Bone marrow (tissue), 2 donors: ENCODE measurements around the gene OBP2A.

ENCODE experiments used
- DNase-seq, 2 donors: peaks; one replicate each; lab custom pipeline; 2025; lab: John Stamatoyannopoulos, UW

The OBP2A gene

DNA sequence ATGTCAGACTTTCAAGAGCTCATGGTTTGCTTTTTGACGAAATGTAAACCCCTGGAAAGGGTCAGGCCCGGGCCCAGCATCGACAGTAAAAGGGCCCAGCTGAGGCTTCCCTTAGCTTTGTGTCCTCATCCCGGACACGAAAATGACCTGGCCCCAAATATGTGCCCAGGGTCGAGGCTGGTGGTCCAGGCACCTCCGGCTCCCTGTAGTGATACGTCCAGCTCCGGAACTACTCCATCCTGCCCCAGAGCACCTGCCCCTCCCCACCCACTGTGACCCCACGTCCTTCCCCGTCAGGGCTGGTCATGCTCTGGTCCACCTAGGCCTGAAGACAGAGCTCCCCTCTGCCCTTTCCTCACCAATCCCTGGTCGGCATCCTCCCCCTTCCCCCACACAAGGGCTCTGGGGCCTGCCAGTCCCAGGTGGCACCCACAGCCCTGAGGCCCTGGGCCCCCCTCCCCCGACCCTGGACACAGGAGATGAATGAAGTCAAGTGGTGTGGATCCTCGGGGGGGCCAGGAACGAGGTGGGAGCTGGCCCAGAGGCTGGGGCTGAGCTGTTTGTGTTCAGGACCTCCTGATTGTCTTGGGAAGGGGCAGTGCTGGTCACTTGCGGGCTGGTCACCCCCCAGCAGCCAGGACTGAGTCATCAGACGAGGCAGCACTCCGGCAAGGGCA, 6.2 kb downstream of the OBP2A start:
- DNase-seq: no peak

DNA sequence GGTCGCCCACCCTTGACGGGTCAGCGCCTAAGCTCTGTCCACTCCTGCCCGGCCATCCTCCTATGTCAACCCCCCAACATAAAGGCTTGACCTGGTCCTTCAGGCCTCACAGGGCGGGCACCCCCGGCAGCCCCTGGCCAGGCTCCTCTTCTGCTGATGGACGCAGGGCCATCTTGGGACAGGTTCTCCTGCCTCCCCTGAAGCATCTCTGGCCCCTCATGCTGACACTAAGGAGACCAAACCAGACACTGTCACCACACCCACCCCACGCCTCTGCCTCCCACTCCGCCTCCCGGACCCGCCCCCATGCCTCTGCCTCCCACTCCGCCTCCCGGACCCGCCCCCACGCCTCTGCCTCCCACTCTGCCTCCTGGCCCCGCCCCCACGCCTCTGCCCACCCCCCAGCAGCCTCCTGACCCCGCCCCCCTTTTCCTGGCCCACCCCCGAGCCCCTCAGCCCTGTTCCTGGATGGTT, 6.8 kb downstream of the OBP2A start:
- DNase-seq: no peak

DNA sequence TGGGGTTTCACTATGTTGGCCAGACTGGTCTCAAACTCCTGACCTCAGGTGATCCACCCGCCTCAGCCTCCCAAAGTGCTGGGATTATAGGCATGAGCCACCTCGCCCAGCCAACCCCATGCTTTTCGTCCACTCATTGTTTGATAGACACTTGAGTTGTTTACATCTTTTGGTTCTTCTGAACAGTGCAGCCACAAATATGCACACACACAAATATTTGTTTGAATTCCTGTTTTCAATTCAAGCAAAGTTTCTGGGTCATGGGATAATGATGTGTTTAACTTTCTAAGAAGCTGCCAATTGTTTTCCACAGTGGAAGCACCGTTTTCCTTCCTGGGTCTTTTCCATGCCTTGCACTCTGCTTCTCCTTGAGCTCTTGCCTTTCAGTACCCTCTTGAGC, 8.8 kb downstream of the OBP2A start:
- no peak for DNase-seq

DNA sequence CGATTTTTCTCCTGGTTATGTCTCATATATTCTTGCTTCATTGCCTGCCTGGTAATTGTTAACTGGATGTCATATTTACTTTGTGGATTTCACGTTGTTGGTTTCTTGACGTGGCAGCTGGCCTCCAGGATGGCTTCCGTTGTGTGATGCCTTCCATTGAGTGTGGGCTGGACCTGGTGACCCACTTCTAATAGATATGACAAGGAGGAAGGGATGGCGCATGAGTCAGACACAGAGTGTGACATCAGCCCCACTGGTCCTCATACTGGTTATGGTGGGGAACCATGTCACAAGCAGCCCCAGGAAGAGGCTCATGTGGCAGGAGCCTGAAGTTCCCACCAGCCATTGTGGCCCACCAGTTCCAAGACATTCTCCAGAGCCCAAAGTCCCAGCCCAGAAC, 9.3 kb downstream of the OBP2A start:
- no peak for DNase-seq

DNA sequence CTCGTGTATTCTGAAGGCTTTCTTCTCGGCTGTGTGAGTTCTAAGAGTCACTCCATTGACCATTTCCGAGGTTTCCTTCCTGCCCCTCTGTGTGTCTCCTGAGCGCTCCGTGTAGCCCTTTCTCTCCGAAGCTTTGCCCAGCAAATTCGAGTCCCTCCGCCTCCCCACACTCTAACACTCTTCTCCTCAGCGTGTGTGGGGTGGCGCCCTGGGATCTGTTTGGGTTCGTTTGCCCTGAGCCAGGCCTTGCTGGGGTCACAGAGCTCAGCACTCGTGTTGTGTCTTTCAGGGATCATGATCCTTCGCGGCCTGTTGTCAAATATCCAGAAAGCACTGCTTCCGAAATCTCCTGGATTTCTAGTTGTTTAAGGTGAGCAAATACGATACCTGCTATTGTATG, 10.0 kb downstream of the OBP2A start:
- DNase-seq: no peak

DNA sequence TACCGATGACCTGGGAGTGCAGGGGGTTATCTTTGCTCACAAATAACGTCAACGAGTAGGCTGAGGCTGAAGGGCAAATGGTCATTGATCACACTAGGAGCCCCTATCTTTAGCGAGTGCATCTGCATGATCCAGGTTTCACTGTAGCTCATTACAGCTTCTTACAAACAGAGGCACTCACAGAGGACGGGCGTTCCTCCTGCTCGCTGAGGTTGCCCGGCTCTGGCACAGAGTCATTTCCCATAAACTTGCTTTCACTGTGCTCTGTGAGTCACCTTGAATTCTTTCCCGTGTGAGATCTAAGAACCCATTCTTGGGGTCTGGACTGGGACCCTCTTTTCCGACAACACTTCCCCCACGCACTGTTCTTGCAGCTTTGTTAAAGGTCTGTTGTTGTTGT, 13.7 kb downstream of the OBP2A start:
- DNase-seq: no peak

DNA sequence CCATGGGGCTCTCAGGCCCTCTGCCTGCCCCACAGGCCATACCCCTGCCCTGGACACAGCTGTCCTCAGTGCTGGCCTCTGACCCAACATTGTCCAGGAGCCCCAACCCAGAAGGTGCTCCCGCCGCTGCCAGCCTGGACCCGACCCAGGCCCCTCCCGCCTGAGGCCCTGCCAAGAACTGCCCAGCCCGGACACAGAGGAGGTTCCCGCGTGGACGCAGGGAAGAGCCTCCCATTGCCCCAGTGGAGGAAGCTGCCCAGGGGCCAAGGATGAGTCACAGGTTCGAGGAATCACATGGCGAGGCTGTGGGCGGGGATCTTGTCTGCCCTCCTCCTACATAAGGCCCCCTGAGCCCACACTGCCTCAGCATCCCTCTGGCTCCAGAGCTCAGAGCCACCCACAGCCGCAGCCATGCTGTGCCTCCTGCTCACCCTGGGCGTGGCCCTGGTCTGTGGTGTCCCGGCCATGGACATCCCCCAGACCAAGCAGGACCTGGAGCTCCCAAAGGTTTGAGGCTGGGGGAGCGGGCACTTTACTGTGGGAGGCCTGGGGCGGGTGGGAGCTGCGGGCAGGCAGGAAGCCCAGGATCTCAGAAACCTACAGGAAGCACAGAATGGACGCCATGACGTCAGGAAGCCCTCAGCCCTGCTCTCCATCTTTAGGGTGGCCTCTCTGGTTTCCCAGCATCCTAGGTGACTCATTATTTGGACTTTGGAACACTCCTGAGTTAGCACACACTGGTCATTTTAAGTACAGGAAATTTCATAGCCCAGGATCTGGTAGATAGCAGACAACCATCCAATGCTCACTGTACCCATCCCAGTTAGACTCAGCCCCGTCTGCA, 15.7 kb downstream of the OBP2A start, which contains the start of gene PAEP:
Gene PAEP (plus strand): TSS at position 366 of the 844 bp plus-strand sequence.
- DNase-seq: no peak

DNA sequence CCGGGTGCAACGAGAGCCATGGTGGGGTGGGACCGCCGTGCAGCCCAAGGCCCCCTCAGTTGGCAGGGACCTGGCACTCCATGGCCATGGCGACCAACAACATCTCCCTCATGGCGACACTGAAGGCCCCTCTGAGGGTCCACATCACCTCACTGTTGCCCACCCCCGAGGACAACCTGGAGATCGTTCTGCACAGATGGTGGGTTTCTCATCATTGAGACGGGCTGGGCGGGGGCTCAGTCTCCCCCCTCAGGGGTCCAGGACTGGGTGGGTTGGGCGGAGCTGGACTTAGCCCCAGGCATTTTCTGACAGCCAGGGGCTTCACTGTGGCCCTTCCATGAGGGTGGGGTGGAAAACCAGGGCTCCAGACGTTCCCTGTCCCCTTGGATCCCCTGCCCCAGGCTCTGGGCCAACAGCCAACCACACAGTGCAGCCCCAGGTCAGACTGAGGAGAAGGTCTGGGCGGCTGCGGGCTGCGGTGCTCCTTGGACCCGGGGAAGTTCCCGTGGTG, 16.4 kb downstream of the OBP2A start:
- DNase-seq: no peak

DNA sequence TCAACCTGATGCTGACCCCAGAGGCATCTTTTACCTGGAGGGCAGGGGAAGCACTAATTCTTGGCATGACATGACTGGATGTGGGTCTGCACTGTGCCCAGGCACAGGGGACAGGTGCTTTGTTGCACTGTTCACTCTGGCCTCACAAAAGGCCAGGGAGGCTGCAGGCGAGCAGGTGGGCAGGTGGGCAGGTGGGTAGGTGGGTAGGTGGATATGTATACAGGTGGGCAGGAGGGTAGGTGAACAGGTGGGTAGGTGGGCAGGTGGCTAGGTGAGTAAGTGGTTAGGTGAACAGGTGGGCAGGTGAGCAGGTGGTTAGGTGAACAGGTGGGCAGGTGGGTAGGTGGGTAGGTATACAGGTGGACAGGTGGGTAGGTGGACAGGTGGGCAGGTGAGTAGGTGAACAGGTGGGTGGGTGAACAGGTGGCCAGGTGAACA, 17.1 kb downstream of the OBP2A start:
- DNase-seq: no peak

DNA sequence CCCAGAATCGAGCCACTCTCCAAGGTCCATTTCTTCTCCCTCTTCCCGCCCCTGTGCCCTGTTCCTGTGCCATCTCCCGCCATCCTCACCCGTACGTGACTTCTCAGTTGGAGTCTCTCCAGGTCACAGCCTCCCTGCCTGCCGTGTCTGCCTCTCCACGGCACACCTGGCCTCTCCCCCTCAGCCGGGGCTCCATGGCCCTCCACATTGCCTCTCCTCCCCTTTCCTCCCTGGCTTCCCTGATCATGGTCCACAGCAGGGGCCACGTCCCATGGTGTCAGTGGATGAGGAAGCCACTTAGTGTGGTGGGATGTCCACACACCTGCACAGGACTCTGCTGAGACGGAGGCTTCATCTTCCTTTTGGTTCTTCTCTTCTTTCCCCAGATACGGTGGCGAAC, 17.9 kb downstream of the OBP2A start:
- DNase-seq: no peak

DNA sequence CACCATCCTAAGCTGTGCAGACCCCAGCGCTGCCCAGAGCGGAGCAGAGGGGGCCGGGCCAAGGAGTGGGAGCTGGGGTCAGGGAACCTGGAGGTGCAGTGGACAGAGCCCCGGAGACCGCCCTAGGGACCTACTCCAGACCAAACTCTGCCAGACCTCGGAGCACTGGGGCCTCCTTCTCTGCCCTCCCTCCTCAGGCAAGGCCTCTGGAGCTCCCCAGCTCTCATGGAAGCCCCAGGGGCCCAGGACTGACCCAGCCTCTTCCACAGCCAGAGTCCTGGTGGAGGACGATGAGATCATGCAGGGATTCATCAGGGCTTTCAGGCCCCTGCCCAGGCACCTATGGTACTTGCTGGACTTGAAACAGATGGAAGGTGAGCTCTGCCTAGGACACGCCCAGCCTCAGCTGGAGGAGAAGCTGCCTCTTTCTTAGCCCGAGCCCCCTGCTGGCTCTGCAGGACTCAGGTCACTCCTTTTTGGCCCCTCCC, 19.3 kb downstream of the OBP2A start:
- DNase-seq: no peak

DNA sequence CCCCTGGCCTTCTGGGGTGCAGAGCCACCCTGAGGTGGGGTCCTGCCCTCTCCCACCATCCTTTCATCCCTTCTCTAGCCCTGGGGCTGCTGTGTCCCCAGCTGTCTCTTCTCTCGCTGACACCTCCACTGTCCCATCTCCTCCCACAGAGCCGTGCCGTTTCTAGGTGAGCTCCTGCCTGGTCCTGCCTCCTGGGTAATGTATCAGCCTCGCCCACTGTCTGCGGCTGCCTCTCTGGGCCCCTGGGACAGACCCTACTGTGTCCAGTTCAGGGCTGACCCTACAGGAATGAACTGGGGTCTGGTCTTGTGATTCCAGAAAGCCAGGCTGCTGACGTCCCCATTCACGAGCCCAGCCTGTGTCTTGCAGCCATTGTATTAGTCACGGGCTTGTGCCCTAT, 19.7 kb downstream of the OBP2A start:
- DNase-seq: no peak

DNA sequence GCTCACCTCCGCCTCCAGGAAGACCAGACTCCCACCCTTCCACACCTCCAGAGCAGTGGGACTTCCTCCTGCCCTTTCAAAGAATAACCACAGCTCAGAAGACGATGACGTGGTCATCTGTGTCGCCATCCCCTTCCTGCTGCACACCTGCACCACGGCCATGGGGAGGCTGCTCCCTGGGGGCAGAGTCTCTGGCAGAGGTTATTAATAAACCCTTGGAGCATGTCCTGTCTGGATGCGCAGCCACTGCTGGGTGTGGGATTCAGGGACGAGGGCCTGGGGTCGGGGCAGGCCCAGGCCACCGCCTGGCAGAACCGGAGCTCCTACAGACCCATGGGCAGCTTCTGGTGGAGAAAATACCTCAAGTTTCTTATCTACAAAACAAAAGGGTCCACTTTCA, 20.6 kb downstream of the OBP2A start:
- no peak for DNase-seq

DNA sequence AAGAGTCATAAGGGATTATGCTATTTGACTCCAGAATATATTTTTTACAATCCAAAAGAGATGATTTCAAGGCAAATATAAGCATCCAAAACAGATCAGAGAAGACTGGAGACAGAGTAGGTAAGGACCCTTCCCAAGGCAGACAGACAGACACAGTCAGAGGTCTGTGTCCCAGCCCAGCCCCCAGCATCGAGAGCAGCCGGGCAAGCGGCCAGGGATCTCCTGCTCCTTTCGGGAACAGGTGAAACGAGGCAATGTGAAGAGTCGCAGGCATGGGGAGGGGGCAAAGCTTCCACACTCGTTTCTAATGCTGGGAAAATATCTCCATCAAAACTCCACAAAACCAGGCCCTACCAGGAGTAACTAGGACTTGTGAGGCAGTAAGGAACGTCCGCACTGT, 21.4 kb downstream of the OBP2A start:
- DNase-seq: no peak

DNA sequence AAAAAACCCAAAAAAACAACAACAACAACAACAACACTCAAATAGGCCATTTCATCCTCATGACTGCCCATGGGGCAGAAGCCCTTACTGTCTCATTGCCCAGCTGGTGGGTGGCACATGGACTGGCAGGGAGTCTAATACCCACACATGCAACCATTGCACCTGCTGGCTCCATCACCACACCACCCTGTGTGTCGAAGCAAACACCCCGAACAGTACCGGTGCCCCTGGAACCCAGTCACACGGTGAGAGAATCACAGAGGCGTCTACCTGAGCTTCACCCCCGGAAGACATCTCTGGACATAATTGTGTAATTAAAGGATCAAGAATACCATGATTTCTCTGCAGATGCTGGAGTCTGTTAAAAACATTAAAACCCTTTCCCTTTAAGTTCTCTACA, 22.1 kb downstream of the OBP2A start:
- no peak for DNase-seq

DNA sequence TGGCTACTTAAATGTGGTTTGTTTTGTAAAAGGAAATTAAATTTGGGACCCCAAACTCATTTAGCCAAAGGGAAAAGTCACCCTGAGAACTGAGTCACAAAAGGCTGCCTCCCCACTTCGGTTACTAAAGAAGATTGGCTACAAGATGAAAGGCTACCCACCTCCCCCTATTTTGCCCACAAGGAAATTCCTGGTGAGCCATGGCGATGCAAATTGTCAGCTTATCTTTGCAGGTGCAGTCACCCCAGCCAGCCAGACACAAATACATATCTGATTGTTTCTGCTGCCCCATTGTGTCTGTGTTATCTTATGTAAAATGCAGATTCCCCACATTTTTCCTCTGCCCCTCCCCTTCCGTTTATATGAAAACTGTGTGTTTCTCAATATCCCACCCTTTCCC, 24.5 kb downstream of the OBP2A start:
- no peak for DNase-seq

DNA sequence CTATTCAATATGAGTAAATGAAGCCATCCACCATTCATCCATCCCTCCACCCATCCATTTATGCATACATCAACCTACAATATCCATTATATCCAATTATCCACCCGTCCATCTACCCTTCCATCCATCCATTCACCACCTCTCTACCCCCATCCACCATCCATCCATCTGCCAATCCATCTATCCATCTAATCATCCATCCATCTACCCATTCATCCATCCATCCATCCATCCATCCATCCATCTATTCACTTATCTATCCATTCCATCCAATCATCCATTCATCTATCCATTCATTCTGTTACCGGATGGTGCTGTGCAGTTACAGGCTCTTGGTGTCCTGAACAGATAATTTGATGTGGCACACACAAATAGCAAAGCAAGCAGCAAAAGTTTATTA, 26.3 kb downstream of the OBP2A start:
- no peak for DNase-seq

DNA sequence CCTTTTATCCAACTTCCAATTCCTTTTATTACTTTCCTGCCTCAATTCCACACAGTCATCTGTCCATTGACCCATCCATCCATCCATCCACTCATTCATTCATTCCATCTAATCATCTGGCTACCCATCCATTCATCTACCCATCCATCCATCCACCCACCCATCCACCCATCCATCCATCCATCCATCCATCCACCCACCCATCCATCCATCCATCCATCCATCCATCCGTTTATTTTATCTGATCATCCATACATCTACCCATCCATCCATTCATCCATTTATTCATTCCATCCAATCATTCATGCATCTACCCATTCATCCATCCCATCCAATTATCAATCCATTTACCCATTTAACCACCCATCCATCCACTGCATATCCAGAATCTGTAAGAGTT, 27.2 kb downstream of the OBP2A start:
- DNase-seq: no peak

DNA sequence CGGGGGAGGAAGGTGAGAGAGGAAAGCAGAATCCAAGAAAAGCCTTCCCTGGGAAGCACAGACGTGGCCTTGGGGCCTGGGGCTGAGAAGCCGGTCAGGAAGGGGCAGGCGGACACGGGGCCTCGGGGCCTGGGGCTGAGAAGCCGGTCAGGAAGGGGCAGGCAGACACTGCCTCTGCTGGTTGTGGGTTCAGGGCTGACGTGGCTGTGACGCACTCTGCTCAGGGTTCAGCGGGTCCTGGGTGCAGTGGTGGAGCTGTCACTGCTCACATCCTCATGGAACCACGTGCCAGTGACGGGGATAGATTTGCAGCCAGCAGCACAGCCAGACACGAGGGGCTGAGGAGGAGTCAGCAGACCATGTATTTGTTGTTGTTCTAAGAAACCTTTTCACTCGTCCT, 28.4 kb downstream of the OBP2A start:
- no peak for DNase-seq

DNA sequence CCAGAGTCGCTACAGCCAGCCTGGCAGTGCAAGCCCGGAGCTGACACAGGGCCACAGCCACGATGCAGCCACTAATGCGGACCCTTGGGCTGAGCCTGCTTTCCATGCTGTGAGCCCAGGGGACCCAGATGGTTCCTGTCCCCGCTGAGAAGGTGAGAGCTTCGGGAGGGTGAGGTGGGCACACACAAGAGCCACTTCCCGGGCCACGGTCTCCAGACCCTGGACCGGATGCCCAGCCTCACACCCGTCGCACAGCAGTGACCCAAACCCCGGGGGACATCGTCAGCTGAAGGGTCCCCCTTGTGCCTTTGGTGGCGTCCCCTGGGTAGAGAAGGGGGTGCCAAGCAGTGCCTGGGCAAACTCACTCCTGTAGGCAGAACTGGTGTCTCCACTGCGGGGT, 29.0 kb downstream of the OBP2A start:
- DNase-seq: no peak

DNA sequence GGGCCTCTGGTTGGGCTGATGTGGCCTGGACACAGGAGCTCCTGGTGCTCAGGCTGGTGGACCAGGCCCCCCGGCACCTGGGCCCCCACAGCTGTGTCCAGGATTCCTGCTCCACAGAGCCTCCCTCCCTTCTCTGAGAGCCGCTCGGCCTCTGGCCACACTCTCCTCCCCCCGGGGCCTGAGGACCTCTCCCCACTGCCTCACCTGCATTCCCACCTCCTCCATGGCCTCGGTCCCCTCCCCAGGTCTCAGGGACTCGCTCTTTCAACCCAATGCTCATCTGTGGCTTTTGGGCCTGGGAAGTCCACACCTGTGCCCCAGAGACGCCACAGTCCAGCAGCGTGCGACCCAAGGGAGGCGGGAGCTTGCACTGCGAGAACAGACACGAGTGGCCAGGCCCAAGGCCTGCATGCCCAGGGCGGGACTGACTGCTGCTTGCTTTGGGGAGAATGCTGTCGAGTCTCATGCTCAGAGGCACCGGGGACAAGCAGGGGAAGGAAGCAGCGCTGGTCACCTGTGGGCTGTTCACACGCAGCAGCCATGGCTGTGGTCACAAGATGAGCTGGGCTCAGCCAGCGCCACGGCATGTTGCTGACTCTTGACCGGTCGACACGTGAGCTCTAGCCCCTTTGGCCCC, 30.2 kb downstream of the OBP2A start:
- DNase-seq: no peak

DNA sequence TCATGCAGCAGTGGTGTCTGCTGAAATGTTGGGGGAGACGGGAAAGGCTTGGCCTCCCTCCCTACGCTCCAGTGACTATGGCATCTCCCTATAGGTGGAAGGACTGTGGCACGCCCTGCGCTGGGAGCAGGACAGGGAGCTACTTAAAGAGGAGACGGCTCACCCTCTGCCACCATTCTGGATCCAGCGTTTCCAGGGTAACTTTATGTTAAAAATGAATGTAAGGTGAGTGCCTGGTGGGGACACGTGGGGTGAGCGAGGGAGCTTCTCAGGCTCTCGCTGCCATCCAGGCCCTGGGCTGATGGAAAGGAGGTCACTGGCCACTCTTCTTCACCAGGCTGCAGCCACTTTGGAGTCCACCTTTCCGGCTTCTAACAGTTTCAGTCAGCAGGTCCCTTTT, 31.3 kb downstream of the OBP2A start:
- DNase-seq: no peak

DNA sequence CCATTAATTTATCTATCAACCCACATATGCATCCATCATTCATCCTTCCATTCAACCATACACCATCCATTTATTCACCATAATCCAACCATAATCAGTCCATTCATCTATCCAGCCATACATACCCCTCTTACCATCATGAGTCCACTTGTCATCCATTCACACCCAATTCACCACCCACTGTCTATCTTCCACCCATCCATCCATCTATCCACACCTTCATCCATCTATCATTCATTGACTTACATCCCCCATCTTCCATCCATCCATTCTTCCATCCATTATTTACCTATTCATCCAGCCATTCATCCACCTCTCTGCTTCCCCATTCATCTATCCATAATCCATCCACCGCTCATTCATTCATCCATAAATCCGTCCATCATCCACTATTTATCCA, 33.4 kb downstream of the OBP2A start:
- no peak for DNase-seq
